Neural progenitor cell (in vitro differentiated cells): Measurements from ENCODE around the gene SP6. TPM values are rescaled to one million over a fixed set of nuclear protein-coding genes. Genes with fewer than 3 reads are reported as not detected.

Experiments
- DNase-seq: peaks from one replicate; pipeline ENCODE4 v3.0.0-alpha.2; 2016; ENCODE audit warnings: low spot score
- H2AFZ ChIP-seq: fragments of 200-600 bp; sonication (generic); replicated peaks from 2 replicates; pipeline ENCODE4 v1.6.1; 2016; ENCODE audit warnings: antibody characterized with exemption
- H3F3A ChIP-seq: fragments of 200-600 bp; sonication (generic); 2 replicates; pipeline ENCODE4 v1.6.1; 2016; ENCODE audit warnings: antibody characterized with exemption, low read depth
- H3K27ac ChIP-seq: fragments of 200-600 bp; sonication (generic); 2 replicates; pipeline ENCODE4 v1.5.1; 2016; ENCODE audit warnings: mild to moderate bottlenecking
- H3K27me3 ChIP-seq: fragments of 200-600 bp; sonication (generic); 2 replicates; pipeline ENCODE4 v1.6.1; 2016; ENCODE audit warnings: mild to moderate bottlenecking, moderate library complexity
- H3K36me3 ChIP-seq: fragments of 200-600 bp; sonication (generic); 2 replicates; pipeline ENCODE4 v1.5.1; 2016
- H3K4me1 ChIP-seq: fragments of 200-600 bp; sonication (generic); 2 replicates; pipeline ENCODE4 v1.6.1; 2016; ENCODE audit warnings: mixed run types
- H3K4me2 ChIP-seq: fragments of 200-600 bp; sonication (generic); 2 replicates; pipeline ENCODE4 v1.6.1; 2016
- H3K4me3 ChIP-seq: fragments of 200-600 bp; sonication (generic); 2 replicates; pipeline ENCODE4 v1.5.1; 2016
- H3K79me2 ChIP-seq: fragments of 200-600 bp; sonication (generic); 2 replicates; pipeline ENCODE4 v1.6.1; 2016; ENCODE audit warnings: low read depth
- H3K9ac ChIP-seq: fragments of 200-600 bp; sonication (generic); 2 replicates; pipeline ENCODE4 v1.6.1; 2016
- H3K9me3 ChIP-seq: fragments of 200-600 bp; sonication (generic); 2 replicates; pipeline ENCODE4 v1.5.1; 2016; ENCODE audit warnings: low read depth
- H4K20me1 ChIP-seq: fragments of 200-600 bp; sonication (generic); 2 replicates; pipeline ENCODE4 v1.6.1; 2016; ENCODE audit warnings: low read depth
- H3K27ac Mint-ChIP-seq: 3 replicates; pipeline ENCODE4 v1.8.0; 2021; ENCODE audit warnings: mixed read lengths
- H3K27me3 Mint-ChIP-seq: 2 replicates; pipeline ENCODE4 v1.8.0; 2022; ENCODE audit warnings: low read depth, mild to moderate bottlenecking, inconsistent platforms, moderate library complexity, mixed read lengths; ENCODE audit not compliant: insufficient read depth
- H3K36me3 Mint-ChIP-seq: 3 replicates; pipeline ENCODE4 v1.8.0; 2021; ENCODE audit warnings: mixed read lengths
- H3K4me1 Mint-ChIP-seq: 3 replicates; pipeline ENCODE4 v1.8.0; 2021; ENCODE audit warnings: mixed read lengths
- H3K4me3 Mint-ChIP-seq: 3 replicates; pipeline ENCODE4 v1.8.0; 2021; ENCODE audit warnings: mild to moderate bottlenecking, moderate library complexity, mixed read lengths
- H3K9me3 Mint-ChIP-seq: 3 replicates; pipeline ENCODE4 v1.8.0; 2020; ENCODE audit warnings: mixed read lengths
- EZH2 ChIP-seq: fragments of 200-600 bp; sonication (generic); IDR thresholded peaks from 2 replicates; pipeline ENCODE4 v1.6.1; 2017; ENCODE audit warnings: antibody characterized with exemption, mild to moderate bottlenecking, moderate library complexity
- EZH2phosphoT487 ChIP-seq: fragments of 200-600 bp; sonication (generic); IDR thresholded peaks from 2 replicates; pipeline ENCODE4 v1.6.1; 2017; ENCODE audit warnings: antibody characterized with exemption
- total RNA-seq: library from RNA; depleted of rRNA; stranded (reverse); fragments of >200 nt; gene quantifications from 2 replicates; pipeline ENCODE4 v1.2.3, GENCODE V29; 2015; ENCODE audit warnings: low replicate concordance
- TF ChIP-seq, protein P1 (sequence below): fragments of 200-600 bp; sonication (generic); IDR thresholded peaks from 2 replicates; pipeline ENCODE4 v1.5.1; 2017; ENCODE audit warnings: antibody characterized with exemption, mild to moderate bottlenecking

The SP6 gene
- 0.04 and 0.65 TPM in 2 replicates for total RNA-seq

DNA sequence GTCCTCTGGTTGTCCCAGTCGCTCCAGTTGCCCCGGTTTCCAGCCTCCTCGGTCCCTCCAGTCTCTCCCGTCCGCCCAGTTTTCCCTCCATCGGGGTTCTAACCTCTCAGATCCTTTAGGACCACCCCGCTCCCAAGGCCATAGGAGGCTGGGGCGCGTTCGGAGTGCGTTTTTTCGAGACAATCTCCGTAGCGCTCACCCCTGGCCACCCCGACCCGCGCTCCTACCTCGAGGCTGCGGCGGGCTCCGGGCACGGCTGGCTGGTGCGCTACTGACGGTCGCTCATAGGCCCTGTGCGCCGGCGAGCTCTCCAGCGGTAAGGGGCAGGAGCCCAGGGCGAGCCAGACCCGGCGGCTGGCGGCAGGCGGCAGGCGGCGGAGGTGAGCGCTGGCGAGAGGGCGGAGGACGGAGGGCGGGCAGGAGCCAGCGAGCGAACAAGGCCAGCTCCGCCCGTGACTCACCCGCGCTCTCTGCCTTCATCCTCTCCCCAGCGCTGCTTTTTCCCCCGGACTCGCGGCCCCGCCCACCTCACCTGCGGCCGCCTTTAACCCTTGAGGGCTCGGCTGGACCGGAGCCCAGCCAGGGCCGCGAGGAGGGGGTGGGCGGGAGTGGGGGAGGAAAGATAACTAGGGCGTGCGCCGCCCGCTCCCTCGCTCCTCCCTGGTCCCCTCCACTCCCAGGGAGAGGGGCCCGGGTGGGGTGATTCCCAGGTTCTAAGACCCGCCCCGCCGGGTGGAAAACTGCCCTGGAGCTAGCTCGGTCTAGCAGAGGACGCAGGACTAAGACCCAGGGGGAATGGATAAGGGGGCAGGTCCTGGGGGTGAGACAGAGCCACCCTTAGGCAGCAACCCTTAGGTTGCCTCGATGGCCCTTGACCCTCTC is at the start of gene SP6:
Gene SP6, minus strand, starts transcription at position 472 of the 882 bp plus-strand sequence. CDS start 2,734 bp downstream, outside the sequence.
- Histone ChIP-seq H3K36me3 (no peaks in the 10 kb centered on the region), H3K9me3 (no peaks in the 10 kb centered on the region), H4K20me1 (peaks cover 36% of the 10 kb centered on the region), H3K27ac (no peak within 1 kb of the TSS), H3F3A (peaks cover 15% of the 10 kb centered on the region), H3K4me2 (peak within 1 kb of the TSS; percentile 83), H3K9ac (no peak within 1 kb of the TSS), H2AFZ (peak within 1 kb of the TSS; percentile 83), H3K4me3 (peak within 1 kb of the TSS; percentile 46), H3K27me3 (peaks cover 100% of the 10 kb centered on the region), H3K79me2 (no peaks in the 10 kb centered on the region), H3K4me1 (peaks cover 19% of the 10 kb centered on the region)
- peaks cover 80% of the 10 kb centered on the region for H3K27me3 Mint-ChIP-seq
- peaks cover 2% of the 10 kb centered on the region for H3K36me3 Mint-ChIP-seq
- no peak within 1 kb of the TSS for H3K27ac Mint-ChIP-seq
- peaks cover 17% of the 10 kb centered on the region for H3K4me1 Mint-ChIP-seq
- H3K9me3 Mint-ChIP-seq: peaks cover 2% of the 10 kb centered on the region
- DNase-seq: peak; percentile 91
- TF ChIP-seq EZH2phosphoT487 (peak; percentile 86), EZH2 (peak; percentile 89)
- TF ChIP-seq, protein P1, sequence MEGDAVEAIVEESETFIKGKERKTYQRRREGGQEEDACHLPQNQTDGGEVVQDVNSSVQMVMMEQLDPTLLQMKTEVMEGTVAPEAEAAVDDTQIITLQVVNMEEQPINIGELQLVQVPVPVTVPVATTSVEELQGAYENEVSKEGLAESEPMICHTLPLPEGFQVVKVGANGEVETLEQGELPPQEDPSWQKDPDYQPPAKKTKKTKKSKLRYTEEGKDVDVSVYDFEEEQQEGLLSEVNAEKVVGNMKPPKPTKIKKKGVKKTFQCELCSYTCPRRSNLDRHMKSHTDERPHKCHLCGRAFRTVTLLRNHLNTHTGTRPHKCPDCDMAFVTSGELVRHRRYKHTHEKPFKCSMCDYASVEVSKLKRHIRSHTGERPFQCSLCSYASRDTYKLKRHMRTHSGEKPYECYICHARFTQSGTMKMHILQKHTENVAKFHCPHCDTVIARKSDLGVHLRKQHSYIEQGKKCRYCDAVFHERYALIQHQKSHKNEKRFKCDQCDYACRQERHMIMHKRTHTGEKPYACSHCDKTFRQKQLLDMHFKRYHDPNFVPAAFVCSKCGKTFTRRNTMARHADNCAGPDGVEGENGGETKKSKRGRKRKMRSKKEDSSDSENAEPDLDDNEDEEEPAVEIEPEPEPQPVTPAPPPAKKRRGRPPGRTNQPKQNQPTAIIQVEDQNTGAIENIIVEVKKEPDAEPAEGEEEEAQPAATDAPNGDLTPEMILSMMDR: peak; percentile 28
- H3K4me3 Mint-ChIP-seq: peak within 1 kb of the TSS; percentile 82

DNA sequence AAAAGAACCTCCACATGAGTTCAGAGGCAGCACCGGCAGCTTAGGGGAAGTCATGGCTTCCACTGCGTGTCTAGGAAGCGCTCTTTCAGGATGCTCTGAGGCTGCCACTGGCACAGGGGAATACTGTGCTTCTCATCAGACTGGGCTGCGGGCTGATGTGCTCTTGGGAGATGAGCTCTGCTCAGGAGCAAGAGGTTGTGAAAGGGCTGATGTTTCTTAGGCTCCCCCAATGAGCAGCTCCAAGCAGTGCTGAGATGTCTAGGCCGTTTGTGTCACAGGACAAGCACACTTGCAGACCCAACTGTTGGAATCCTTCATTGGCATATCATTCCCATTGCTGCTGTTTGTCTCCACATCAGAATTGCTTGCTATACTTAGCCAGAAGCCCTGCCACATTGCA is 48.7 kb upstream of the SP6 start:
- Mint-ChIP-seq H3K27me3 (peaks cover 2% of the 10 kb centered on the region), H3K4me1 (peaks cover 36% of the 10 kb centered on the region), H3K27ac (no peak overlapping the region), H3K9me3 (no peaks in the 10 kb centered on the region), H3K36me3 (peaks cover 11% of the 10 kb centered on the region), H3K4me3 (no peak overlapping the region)
- Histone ChIP-seq H2AFZ (no peak overlapping the region), H3K4me2 (no peak overlapping the region), H3K4me3 (no peak overlapping the region), H3K36me3 (no peaks in the 10 kb centered on the region), H3K4me1 (peaks cover 25% of the 10 kb centered on the region), H3K27ac (no peak overlapping the region), H4K20me1 (peaks cover 28% of the 10 kb centered on the region), H3K9ac (no peak overlapping the region), H3K27me3 (no peaks in the 10 kb centered on the region), H3F3A (peaks cover 5% of the 10 kb centered on the region), H3K9me3 (no peaks in the 10 kb centered on the region), H3K79me2 (peaks cover 63% of the 10 kb centered on the region)
- no peak for DNase-seq
- TF ChIP-seq EZH2 (no peak), EZH2phosphoT487 (no peak)
- TF ChIP-seq, protein P1: no peak

DNA sequence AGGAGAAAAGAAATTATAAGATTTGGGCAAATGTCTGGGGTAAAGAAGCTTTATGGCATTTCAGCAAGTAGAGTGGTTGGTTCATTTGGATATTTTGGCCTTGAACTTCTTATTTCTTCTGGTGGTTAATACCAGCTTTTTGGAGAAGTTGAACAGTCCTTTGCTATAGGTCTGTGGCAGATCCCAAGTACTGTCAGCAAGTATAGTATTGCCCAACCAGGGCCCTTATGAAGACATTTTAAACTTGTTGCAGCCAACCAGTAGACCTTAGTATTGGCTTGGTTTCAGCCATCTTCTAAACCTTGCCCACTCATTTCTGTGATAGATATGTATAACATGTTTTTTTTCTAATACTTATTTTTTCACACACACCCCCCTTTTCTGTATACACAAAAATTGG is 47.3 kb upstream of the SP6 start:
- peaks cover 43% of the 10 kb centered on the region for H3K4me1 Mint-ChIP-seq
- no peak overlapping the region for H3K4me2 ChIP-seq
- H3K27me3 ChIP-seq: no peaks in the 10 kb centered on the region
- no peaks in the 10 kb centered on the region for H3K9me3 ChIP-seq
- no peak overlapping the region for H3K4me3 ChIP-seq
- H3K4me3 Mint-ChIP-seq: no peak overlapping the region
- H4K20me1 ChIP-seq: peaks cover 28% of the 10 kb centered on the region
- no peak overlapping the region for H2AFZ ChIP-seq
- peaks cover 8% of the 10 kb centered on the region for H3K36me3 Mint-ChIP-seq
- H3K4me1 ChIP-seq: peaks cover 24% of the 10 kb centered on the region
- H3F3A ChIP-seq: peaks cover 8% of the 10 kb centered on the region
- TF ChIP-seq EZH2 (no peak), EZH2phosphoT487 (no peak)
- TF ChIP-seq, protein P1: no peak
- no peak overlapping the region for H3K9ac ChIP-seq
- DNase-seq: no peak
- H3K27ac Mint-ChIP-seq: no peak overlapping the region
- H3K36me3 ChIP-seq: no peaks in the 10 kb centered on the region
- H3K9me3 Mint-ChIP-seq: no peaks in the 10 kb centered on the region
- peaks cover 2% of the 10 kb centered on the region for H3K27me3 Mint-ChIP-seq
- peaks cover 63% of the 10 kb centered on the region for H3K79me2 ChIP-seq
- H3K27ac ChIP-seq: no peak overlapping the region
